PFSK-1 (cell line): ENCODE results near the gene IRGQ.

Experiments
- FOXP2 ChIP-seq: optimal IDR thresholded peaks from 2 replicates; pipeline ENCODE3; 2011; ENCODE audit warnings: borderline replicate concordance, control low read depth, inconsistent platforms; ENCODE audit not compliant: insufficient read depth; ENCODE audit errors: extremely low read length, extremely low read depth
- POLR2AphosphoS5 ChIP-seq: IDR thresholded peaks from 2 replicates; pipeline ENCODE4 v1.6.1; 2012; ENCODE audit warnings: low read depth, mild to moderate bottlenecking, control low read depth, low read length, moderate library complexity
- REST ChIP-seq, 2 experiments: IDR thresholded peaks; 2 replicates each; pipeline versions ENCODE4 v1.6.1 to v1.8.0; 2011 to 2012; ENCODE audit warnings: low read depth in 2 of 2, low read length in 2 of 2, control low read depth in 1 of 2, inconsistent platforms in 1 of 2, mild to moderate bottlenecking in 1 of 2, moderate library complexity in 1 of 2; ENCODE audit not compliant: insufficient read depth in 1 of 2
- SIN3A ChIP-seq: IDR thresholded peaks from 2 replicates; pipeline ENCODE4 v1.6.1; 2012; ENCODE audit warnings: mild to moderate bottlenecking, low read length, moderate library complexity, borderline replicate concordance; ENCODE audit not compliant: insufficient read depth
- TAF1 ChIP-seq: IDR thresholded peaks from 2 replicates; pipeline ENCODE4 v1.6.1; 2012; ENCODE audit warnings: low read length, control low read depth, borderline replicate concordance; ENCODE audit not compliant: insufficient read depth

Gene IRGQ

GRCh38 chr19:43562226-43562697 is 33.7 kb downstream of the IRGQ start:
- TF ChIP-seq REST (IDR thresholded peaks at IDR 0.05; ENCODE audit: insufficient read depth in 1 of 2, low read depth in 2 of 2, low read length in 2 of 2) (no peak), POLR2AphosphoS5 (no peak), TAF1 (no peak), SIN3A (no peak), FOXP2 (no peak)

- TF ChIP-seq FOXP2 (no peak), TAF1 (no peak)
These were observed 34.6 kb downstream of the IRGQ start for GRCh38 chr19:43561139-43561970.

GRCh38 chr19:43560687-43561086 is 35.2 kb downstream of the IRGQ start:
- TF ChIP-seq SIN3A (no peak), POLR2AphosphoS5 (no peak), REST (IDR thresholded peaks at IDR 0.05; ENCODE audit: insufficient read depth in 1 of 2, low read depth in 2 of 2, low read length in 2 of 2) (no peak), TAF1 (no peak)

- no peak for TF ChIP-seq POLR2AphosphoS5
These were observed 40.7 kb downstream of the IRGQ start for GRCh38 chr19:43555185-43555770.

- TF ChIP-seq REST (IDR thresholded peaks at IDR 0.05; ENCODE audit: insufficient read depth in 1 of 2, low read depth in 2 of 2, low read length in 2 of 2) (no peak), SIN3A (no peak), TAF1 (no peak), FOXP2 (no peak), POLR2AphosphoS5 (no peak)
These were observed 41.5 kb downstream of the IRGQ start for GRCh38 chr19:43554317-43554895.

GRCh38 chr19:43553656-43554055 is 42.3 kb downstream of the IRGQ start:
- TF ChIP-seq SIN3A (no peak), REST (IDR thresholded peaks at IDR 0.05; ENCODE audit: insufficient read depth in 1 of 2, low read depth in 2 of 2, low read length in 2 of 2) (no peak)
